HG03457 (cell line): ENCODE measurements around the gene SERTAD3.
"Not testable (repeated sequence)": the region's sequence is repeated elsewhere in the genome, so short reads cannot be mapped to it uniquely, and the experiment has no call there.

Source experiments
- ATAC-seq: cut with Tn5 transposase; IDR thresholded peaks from one replicate; pipeline ENCODE4 v1.9.1; 2021; ENCODE audit warnings: moderate number of reproducible peaks; ENCODE audit not compliant: unreplicated experiment

Gene SERTAD3

DNA sequence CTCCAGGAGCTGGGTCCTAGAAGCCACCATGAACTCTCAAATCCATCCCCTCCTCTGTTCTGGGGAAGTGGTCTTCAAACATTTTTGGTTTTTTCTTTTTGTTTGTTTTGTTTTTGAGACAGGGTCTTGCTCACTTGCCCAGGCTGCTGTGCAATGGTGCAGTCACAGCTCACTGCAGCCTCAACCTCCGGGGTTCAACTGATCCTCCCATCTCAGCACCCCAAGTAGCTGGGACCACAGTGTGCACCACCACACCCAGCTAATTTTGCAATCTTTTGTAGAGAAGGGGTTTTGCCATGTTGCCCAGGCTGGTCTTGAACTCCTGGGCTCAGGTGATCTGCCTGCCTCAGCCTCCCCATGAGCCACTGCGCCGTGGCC lies 14.5 kb upstream of the SERTAD3 start:
- ATAC-seq, result no peak

DNA sequence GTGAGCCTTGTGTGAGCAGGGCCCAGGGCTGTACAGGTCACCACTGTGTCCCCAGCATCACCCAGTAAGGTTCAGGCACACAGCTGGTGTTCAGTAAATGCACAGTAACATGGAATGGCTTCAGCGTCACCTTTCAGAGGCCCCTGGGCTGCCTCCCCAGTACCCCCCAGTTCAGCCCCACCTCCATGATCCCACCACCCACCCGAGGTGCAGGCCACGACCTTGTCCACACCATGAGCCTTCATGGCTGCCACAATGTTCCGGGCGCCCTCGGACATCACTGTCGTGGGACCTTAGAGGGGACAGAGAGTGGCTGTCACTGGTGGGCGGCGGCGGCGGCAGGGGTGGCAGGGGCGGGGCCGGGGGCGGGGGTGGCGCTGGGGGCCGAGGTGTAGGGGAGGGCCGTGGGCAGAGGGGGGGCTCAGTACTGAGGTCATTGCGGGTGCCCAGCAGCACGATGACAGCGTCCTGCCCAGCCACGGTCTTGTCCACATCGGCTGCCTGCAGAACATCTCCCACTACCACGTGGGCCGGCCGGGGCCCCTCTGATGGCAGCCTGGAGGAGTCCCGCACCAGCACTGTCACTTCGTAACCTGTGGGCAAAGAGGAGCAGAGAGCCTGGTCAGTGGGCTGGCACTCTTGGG lies 13.9 kb upstream of the SERTAD3 start:
- ATAC-seq, result no peak

DNA sequence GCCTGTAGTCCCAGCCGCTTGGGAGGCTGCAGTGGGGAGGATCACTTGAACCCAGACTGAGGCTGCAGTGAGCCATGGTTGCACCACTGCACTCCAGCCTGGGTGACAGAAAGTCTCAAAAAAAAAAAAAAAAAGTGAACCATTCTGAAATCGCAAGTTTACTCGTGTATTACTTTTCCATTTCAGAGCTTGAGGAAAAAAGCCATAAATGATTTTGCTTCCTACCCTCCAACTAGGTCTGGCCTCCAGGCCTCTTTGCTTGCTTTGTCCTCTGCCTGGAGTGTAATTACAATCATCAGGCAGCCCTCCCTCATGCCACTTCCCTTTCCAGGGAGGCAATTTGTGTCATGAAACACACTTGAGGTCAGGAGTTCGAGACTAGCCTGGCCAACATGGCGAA lies 12.9 kb upstream of the SERTAD3 start:
- ATAC-seq, result no peak

DNA sequence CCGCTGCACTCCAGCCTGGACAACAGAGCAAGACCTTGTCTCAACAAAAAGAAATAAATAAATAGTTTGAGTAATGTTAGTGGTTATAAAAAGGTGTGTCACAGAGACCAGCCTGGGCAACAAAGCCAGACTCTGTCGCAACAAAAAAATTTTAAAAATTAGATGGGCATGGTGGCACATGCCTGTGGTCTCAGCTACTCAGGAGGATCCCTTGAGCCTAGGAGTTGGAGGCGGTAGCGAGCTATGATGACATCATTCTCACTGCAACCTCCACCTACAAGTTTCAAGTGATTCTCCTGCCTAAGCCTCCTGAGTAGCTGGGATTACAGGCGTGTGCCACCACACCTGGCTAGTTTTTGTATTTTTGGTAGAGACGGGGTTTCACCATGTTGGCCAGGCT lies 9.8 kb upstream of the SERTAD3 start:
- not testable (repeated sequence) for ATAC-seq

DNA sequence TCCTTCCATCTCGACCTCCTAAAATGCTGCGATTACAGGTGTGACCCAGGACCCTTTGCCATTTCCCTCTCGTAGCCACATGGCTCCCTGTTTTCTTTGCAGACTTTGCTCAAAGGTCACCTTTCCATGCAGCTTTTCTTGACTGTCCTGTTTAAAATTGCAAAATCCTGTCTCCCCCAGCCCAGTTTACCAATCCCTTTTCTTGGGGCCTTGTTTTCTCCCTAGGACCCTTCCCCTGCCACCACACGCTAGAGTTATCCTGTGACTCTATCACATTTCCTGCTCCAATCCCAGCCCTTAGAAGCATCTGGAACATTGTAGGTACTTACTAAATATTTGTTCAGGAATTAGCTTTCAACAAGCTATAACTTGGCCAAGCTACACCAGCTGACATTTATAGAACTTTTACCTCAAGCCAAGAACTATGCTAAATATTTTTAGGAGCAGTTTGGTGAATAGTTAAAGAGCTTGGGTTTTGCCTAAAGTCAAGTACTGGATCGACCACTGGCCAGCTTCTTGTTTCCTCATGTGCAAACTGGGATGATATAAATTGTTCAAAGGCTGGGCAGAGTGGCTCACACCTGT lies 9.1 kb upstream of the SERTAD3 start:
- no peak for ATAC-seq

DNA sequence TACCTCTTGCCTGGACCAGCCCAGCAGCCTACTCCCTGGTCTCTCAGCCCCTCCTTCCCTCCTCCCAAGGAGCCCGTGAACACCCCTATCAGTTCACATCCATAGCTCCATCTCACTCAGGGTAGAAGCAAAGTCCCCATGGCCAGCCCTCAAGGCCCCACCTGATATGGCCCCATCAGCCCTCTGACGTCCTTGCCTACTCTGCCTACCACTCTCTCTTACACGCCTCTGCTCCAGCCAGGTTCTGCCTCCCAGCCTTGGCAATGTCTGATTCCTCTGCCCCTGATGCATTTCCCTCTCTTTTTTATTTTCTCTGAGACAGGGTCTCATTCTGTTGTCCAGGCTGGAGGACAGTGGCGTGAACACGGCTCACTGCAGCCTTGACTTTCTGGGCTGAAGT lies 7.9 kb upstream of the SERTAD3 start:
- no peak for ATAC-seq

DNA sequence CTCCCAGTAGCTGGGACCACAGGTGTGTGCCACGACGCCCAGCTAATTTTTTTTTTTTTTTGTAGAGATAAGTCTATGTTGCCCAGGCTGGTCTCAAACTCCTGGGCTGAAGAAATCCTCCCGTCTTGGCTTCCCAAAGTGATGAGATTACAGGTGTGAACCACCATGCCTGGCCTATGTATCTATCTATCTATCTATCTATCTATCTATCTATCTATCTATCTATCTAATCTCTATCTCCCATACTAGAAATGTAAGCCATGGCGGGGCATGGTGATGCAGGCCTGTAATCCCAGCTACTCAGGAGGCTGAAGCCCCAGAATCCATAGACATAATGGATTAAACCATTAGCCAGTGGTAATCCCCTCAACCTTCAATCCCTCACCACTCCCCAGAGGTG lies 6.5 kb upstream of the SERTAD3 start:
- ATAC-seq, result no peak

DNA sequence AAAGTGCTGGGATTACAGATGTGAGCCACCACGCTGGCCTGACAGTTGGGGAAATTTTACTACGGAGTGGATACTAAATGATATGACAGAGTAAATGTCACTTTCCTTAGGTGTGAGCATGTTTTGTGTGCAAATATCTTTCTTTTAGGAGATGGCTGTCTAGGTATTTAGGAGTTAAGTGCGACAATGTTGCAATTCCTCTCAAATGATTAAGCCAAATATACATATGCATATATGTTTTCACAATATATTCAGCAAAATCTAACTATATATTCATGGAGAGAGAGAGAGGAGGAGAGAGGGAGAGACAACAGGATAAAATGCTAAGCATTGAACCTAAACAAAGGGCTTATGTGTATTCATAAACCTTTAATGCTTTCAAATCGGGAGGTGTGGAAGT lies 5.4 kb upstream of the SERTAD3 start:
- ATAC-seq, result no peak

DNA sequence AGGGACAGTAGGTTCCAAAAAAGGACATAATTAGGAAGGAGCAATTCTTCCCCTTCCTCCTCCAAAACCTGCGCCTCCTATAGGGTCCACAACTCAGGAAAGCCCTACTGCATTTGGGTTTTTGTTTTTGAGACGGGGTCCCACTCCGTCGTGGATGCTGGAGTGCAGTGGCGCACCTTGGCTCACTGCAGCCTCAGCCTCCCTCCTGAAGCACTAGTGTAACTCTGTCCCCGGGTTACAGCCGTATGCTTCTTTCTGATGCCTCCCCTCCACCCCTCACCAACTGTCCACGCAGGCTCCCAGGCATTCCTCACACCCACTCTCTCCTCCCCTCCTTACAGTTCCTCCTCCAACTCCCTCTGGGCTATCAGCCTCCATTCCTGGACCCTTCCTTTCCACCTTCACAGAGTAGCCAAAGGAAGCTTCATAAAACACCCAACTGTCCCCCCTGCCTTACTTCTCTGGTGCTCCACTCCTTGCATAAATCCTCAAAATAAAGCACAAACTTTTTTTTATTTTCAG lies 2.2 kb upstream of the SERTAD3 start:
- ATAC-seq, result no peak

DNA sequence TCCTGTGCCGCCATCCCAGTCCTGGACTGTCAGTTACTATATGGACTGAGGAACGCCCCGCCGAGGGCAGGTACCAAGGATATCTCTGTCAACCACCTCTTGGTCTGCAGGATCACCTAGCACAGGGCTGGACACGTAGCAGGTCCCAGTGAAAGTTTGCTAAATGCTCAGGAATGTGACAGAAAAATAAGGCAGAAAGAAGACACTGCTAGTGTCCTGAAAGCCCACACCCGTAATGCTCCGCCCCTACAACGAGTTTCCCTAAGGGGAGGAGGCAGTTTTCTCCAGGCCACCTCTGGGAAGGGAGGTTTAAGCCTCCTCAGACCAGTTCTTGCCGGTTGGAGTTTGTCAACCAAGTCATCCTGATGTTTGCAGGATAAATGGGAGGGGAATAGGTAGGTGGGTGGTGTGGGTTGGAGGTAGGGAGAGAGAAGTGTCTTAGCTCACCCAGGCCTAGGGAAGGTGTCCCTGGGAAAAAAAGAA lies 1.7 kb upstream of the SERTAD3 start:
- no peak for ATAC-seq

DNA sequence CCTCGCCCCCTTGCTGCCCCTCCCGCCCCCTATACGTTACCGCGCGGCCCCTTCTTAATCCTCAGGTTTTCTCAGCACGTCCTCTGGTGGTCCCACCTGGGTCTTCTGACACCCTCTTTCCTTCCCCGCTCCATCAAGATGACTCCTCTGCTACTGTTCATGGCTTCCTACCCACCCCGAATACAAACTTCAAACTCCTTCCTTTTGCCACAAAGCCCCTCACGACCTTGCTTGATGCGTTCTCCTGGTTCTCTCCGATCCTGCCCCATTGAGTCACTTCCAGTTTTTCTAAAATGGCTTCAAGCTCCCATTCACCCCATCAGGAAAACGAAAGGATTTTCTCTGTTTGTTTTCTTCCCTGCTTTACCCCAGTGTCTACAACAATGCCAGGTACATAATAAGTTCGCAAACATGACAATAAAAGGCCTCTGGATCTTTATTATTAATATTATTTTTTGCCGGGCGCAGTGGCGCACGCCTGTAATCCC lies 734 bp upstream of the SERTAD3 start:
- ATAC-seq, result no peak

DNA sequence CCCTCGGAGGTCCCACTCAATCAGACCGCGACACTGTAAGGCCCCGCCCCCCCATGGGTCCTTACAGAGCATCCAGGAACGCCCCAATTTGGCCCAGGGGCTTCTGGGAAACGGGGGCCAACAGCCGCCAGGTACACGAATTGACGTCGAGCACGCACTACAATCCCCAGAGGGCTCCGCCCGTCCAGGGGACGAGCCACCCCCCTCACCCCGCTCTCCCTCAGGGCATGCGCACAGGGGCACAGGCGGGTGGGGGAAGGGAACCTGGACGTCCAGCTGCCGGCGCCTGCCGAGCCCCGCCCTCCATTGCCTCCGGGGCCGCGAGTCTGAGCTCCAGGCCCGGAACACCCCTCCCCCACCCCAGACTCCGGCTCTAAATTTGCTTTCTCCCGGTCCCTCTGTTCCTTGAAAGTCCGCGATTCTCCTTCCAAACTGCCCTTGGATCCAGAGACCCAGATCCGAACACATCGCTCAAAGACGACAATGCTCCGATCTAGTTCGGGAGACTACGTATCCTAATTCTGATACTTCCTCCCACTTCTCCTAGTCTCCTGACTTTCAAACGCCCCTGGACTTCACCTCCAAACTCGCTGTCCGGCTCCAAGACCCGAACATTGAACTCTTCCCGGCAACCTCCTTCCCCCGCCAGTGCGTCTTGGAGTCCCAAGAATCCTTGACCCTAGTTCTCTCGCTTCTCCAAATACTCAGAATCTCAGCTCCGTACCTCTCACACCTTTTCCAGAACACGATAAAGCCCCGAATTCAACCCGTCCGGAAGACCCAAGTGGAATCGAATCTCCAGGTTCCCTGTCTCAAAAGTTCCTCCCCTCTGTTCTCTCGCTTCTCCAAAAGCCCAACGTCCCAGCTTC lies 770 bp downstream of the SERTAD3 start:
- ATAC-seq, result peak; percentile 57

DNA sequence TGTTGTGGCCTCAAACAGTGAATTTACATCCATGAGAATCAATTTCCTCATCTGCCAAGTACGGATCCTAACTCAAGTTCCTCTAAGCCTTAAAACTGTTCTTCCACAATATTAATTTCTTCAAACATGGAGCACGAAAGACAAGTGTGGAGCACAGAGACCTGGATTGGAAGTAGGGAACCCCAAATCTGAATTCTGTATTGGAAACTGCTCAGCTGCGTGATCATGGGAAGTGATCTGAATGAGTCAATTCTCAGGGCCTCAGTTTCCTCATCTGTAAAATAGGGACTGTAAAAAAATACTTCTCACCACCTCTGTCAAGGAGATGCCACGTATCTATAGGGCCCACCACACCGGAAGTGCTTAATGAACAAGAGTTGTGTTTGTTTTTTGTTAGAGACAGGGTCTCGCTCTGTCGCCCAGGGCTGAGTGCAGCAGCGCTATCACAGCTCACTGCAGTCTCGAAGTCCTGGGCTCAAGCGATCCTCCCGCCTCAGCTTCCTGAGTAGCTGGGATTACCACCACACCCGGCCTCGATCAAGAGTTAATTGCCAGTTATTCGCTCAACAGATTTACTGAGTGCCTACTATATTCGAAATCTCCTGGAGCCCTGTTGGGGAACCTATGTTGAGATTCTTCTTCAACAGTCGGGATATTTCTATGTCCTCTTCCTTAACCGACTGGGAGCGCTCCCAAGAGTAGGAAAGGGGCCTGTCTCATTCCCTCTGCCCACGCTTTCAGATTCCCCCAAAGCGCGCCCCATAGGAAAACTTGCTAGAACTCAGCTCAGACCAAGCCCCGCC lies 1.6 kb downstream of the SERTAD3 start:
- ATAC-seq, result no peak

DNA sequence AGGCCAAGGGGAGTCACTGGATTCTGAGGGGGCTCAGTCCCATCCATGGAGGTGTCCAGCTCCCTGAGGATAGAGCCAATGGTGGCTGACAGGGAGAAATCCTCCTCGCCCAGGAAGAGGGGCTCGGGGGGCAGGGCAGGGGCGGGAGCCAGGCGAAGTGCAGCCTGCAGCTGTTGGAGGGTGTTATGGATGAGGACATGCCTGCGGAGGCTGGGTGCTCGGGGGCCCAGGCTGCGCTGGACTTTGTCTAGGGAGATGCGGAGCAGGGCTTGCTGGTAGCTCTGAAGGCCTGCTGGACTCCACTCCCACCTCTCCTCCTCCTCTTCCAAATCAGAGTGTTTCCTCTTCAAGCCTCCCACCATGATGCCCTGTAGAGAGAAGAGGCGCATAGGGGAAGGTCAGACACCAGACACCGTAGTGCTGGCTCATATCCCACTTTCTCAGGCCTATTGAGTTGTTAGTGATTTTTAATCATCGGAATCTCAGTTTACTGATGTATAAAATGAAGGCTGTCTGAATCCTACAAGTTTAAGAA lies 2.3 kb downstream of the SERTAD3 start:
- no peak for ATAC-seq

DNA sequence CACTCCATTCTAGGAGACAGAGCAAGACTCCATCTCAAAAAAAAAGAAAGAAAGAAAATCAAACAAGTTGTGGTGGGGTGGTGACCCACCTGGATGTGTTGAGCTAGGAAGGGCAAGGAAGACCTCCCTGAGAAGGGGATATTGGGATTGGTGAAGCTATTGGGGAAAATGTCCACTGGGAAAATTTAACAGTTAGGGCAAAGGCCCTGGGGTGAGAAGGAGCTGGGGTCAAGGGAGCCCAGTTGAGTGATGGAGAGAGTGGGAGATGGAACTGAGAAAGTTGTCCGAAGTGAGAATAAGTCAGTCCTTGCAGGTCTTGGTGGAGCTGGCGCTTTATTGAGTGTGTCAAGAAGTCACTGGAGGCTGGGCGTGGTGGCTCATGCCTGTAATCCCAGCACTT lies 5.9 kb downstream of the SERTAD3 start:
- ATAC-seq, result no peak

DNA sequence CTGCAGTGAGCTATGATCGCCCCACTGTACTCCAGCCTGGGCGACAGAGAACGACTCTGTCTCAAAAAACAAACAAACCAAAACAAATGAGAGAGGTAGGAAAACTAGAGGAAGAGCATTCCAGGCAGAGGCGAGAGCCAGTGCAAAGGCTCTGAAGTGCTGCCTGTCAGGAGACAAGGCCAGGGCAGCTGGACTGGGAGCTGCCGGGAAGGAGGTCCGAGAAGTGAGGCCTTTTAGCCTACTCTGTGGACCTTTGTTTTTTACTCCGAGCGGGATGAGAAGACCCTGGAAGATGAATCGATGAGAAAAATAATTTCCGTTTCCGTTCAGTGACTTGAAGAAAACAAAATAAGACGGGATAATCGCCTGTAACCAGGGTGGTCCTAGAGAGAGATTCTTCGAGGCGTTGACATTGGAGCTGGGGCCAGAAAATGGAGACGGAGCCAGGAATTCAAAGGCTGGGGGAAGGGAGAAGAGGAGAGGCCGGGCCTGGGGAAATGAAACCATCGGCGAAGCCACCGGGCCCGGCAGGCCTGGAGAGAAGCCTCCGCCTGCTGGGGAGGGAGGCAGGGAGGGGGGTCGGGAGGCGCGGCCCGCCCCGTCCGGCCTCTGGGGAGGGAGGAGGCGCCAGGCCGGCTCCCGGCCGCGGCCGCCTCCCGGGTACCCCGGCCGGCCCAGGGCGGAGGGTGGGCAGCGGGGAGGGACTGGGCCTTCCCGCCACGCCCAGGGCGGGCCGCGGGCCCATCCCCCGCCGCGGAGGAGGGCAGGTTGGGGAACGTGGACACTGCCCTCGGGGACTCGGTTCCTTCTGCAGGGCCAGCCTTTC lies 10.5 kb downstream of the SERTAD3 start:
- no peak for ATAC-seq

DNA sequence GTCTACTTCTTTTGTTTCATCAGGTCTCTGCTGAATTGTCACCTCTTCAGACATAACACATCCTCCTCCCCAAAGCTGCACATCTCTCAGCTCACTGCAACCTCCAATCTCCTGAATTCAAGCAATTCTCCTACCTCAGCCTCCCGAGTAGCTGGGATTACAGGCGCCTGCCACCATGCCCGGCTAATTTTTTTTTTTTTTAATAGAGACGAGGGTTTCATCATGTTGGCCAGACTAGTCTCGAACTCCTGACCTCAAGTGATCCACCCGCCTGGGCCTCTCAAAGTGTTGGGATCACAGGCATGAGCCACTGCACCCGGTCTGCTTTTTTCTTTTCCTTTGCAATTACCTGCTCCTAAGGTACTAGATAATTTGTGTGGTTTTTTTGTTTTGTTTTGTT lies 11.4 kb downstream of the SERTAD3 start:
- ATAC-seq, result not testable (repeated sequence)

DNA sequence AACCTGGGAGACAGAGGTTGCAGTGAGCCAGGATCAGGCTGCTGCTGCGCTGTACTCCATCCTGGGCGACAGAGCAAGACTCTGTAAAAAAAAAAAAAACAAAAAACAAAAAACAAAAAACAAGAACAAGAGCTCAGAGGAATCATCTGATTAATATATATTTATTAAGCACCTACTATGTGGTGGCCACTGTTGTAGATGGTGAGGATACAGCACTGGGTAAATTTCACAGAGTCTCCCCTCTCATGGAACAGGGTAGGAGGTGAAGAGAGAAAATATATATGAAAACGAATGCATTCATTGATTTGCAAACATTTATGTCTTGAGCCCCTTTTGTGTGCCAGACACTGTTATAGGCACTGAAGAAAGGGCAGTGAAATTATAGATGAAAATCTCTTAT lies 12.4 kb downstream of the SERTAD3 start:
- no peak for ATAC-seq

DNA sequence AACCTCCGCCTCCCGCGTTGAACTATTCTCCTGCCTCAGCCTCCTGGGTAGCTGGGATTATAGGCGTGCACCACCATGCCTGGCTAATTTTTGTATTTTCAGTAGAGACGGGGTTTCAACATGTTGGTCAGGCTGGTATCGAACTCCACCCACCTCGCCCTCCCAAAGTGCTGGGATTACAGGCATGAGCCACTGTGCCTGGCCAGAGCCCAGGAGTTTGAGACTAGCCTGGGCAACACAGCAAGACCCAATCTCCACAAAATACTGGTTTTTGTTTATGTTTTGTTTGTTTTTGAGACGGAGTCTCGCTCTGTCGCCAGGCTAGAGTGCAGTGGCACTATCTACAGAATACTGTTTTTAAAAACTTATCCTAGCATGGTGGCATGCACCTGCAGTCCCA lies 13.9 kb downstream of the SERTAD3 start:
- ATAC-seq, result not testable (repeated sequence)

DNA sequence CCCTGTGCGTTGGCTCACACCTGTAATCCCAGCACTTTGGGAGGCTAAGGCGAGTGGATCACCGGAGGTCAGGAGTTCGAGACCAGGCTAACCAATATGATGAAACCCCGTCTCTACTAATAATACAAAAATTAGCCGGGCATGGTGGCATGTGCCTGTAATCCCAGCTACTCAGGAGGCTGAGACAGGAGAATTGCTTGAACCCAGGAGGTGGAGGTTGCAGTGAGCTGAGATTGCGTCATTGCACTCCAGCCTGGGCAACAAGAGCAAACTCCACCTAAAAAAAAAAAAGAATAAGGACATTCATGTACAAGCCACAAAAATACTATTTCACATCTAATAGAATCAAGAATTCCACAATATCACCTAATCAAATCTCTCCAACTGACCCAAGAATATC lies 15.9 kb downstream of the SERTAD3 start:
- ATAC-seq, result not testable (repeated sequence)
